Measurements from ENCODE around the gene TNFRSF18.

DNA sequence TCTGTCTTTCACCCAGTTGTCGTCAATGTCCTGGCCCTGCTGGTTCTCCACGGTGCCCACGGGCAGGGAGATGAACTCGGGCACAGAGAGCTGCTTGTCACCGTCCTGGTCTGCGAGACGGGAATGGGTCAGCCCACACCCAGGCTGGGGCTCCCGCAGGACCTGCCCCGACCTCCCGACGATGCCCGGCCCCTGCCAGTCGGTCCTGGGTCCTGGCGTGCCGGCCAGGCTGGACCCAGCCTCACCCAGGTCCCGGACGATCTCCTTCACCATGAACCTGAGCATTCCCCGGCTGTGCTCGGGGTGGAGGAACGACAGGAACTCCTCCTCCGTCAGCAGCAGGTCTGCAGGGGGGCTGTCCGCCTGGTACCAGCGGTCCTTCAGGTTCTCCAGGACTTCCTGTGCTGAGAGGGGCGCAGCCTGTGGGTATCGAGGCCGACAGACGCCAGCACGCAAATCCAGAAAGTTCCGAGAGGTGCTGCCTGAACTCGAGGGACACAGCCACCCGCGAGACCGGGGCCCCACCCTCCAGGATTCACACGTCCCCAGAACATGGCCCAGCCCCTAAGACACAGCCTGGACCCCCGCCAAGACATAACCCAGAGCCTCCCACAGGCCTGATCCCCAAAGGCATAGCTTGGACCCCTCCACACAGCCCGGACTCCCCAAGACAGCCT, 12.3 kb upstream of the TNFRSF18 start:
- no peak for TF ChIP-seq CTCF (IDR thresholded peaks at IDR 0.05; ENCODE audit: poor library complexity)
- TF ChIP-seq EZH2 (IDR thresholded peaks at IDR 0.05; ENCODE audit: borderline replicate concordance), result no peak
- no peak for TF ChIP-seq EZH2phosphoT487 (IDR thresholded peaks at IDR 0.05; ENCODE audit: low read depth, severe bottlenecking, unreplicated experiment)

Measured in hepatocyte (in vitro differentiated cells).